Stimulated activated CD4-positive, alpha-beta T cell treated with anti-CD3 and anti-CD28 coated beads, Interleukin-2, amount 100 ng/mL, for 4 hours (primary cell): ENCODE measurements around the gene AFG3L2.

Experiments
- DNase-seq: peaks from one replicate; pipeline ENCODE4 v3.0.0-alpha.2; 2020; ENCODE audit warnings: low read depth

The AFG3L2 gene

DNA sequence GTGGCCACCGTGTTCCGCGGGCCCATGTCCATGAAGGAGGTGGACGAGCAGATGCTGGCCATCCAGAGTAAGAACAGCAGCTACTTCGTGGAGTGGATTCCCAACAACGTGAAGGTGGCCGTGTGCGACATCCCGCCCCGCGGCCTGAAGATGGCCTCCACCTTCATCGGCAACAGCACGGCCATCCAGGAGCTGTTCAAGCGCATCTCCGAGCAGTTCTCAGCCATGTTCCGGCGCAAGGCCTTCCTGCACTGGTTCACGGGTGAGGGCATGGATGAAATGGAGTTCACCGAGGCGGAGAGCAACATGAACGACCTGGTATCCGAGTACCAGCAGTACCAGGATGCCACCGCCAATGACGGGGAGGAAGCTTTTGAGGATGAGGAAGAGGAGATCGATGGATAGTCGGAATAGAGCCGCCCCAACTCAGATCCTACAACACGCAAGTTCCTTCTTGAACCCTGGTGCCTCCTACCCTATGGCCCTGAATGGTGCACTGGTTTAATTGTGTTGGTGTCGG, 51.2 kb downstream of the AFG3L2 start:
- DNase-seq: no peak

DNA sequence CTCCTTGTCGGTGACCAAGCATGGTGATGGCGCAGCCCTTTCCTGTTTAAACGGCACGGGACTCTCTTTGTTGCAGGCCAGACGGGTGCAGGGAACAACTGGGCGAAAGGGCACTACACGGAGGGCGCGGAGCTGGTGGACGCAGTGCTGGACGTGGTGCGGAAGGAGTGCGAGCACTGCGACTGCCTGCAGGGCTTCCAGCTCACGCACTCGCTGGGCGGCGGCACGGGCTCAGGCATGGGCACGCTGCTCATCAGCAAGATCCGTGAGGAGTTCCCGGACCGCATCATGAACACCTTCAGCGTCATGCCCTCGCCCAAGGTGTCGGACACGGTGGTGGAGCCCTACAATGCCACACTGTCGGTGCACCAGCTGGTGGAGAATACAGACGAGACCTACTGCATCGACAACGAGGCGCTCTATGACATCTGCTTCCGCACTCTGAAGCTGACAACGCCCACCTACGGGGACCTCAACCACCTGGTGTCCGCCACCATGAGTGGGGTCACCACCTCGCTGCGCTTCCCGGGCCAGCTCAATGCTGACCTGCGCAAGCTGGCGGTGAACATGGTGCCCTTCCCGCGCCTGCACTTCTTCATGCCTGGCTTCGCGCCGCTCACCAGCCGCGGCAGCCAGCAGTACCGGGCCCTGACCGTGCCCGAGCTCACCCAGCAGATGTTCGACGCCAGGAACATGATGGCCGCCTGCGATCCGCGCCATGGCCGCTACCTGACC, 51.9 kb downstream of the AFG3L2 start:
- no peak for DNase-seq

DNA sequence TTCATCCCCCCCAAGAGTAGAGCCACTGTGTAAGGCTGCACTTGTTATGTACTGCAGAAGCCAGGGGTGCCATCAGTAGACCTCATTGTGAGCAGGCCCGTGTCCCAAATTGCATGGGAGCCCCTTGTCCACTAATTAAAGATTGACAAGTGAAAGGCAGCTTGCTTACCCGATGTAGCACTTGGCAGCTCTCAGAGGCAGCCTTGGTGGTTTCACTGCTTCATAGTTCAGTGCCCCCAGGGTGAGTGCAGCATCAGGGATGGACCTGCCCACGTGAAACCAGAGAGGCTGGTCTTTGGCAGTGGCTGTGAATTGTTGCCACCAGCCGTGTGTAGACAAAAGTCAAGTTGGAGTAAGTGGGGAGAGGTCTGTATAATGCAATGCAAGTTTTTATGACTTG, 55.7 kb downstream of the AFG3L2 start:
- DNase-seq: no peak

DNA sequence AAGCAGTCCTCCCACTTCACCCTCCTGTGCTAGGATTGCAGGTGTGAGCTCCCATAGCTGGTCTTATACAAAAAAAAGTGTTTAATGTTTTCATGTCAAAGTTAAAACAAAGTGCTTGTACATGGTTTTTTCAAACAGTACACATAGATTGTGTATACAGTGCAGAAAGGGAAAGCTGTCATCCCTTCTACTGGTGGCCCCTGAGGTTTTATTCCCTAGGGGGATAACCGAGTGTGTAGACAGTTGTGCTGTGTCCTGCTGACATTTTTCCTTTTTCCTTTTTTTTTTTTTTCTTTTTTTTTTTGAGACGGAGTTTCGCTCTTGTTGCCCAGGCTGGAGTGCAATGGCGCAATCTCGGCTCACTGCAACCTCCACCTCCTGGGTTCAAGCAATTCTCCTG, 58.2 kb downstream of the AFG3L2 start:
- DNase-seq: no peak

DNA sequence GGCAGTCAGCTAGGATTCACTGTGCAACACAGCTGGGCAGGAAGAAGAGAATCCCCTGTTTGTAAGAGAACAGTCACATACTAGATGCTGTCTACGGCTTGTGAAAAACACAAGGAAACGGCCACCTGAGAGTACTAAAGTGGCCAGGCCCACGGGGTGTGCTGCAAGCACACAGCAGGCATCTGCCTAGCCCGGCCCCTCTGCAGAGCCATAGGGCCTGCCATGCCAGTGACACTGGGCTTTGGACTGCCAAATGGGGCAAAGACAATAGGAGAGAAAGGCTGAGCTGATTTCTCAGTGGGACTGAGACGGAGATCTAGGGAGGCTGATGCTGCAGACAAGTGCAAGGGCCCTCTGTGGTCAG, 58.7 kb downstream of the AFG3L2 start:
- no peak for DNase-seq

DNA sequence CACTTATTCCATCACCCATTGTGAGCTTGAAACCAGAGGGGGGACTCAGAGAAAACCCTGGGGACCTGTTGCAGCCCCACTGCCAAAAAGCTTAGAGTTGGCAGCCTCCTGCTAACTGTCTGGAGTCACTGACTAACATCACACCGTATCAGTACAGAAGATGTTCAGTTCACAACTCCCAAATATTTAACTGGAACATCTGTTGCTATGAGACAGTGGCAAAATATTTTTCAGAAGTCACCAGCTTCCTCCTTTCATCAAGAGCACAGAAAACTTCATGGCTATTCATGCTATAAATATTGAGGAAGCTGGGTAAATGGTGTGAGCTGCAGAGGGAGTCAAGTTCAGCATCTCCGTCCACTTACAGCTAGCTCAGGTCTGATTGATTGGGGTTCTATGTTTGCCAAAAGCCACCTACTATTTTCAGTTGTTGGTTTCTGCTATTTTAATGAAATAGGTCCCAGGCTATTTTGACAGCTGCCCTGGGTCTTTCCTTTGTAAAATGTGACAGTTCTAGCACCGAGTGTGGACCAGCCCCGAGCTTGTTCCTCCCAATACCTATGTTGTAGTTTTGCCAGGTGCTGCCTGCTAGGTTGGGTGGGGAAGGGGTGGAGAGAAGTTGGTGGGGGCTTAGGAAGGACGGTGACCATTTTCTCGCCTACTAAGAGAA, 59.2 kb downstream of the AFG3L2 start:
- DNase-seq: no peak

DNA sequence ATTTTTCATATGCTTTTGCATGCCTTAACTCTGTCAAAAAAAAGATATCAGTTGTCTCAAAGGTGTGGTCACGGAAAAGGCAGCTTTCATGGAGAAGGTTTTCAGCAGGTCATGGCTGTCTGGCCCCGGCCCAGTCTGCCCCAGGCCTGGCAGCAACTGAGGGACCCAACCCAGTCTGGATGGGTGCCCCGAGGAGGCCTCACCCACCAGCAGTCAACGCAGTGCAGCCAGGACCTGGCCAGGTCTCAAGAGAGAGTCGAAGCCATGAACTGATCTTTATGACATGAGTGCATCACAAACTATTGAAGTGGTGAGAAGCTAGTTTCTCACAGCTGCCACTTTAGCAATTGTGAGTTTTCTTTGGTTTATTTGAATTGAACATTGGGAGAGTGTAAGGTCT, 61.1 kb downstream of the AFG3L2 start:
- no peak for DNase-seq

DNA sequence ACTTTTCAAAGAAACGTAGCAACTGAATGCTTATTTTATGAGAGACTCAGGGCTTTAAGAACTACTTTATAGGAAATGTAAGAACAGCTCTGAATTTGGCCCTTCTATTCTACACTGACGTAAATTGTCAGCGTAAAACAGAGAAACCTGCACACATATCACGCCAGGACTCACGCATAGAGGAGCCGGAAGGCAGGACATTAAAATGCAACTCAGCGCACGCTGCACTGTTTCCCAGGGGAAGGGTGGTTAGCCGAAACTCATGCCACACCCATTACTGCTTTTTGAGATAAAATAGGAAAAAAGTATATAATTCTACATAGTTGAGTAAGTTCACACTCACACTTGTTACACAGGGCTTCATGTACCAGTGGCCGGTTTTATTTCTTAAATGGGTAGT, 61.5 kb downstream of the AFG3L2 start:
- DNase-seq: no peak

DNA sequence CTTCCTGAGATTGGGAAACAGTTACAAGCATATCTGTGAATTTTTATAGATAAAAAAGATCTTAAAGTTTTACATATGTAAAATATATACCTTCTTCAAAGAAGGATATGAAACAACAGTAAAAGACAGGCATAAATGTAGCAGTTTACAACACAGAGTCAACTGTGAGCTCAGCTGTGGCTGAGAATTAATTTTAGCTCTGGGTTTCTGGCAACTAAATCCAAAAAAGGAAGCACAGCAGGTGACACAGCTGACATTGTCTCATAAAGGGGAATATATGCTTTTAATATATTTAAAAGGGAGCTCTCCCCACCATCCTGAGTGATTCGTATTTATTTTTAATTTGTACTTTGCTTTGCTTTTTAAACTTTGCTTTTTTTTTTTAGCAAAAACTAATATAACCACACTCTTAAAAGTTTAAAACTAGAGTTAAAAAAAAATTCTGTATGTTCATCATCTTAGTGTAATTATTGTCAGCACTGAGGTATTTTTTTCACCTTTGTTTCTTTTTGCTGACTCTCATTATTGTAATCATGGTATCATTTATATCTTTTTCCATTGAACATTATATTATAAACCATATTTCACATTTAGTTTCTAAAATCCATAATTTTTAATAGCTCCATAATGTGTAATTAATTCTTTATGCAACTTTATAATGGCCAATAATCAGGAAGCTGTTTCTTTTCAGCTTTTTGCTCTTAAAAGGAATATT, 62.3 kb downstream of the AFG3L2 start:
- no peak for DNase-seq

DNA sequence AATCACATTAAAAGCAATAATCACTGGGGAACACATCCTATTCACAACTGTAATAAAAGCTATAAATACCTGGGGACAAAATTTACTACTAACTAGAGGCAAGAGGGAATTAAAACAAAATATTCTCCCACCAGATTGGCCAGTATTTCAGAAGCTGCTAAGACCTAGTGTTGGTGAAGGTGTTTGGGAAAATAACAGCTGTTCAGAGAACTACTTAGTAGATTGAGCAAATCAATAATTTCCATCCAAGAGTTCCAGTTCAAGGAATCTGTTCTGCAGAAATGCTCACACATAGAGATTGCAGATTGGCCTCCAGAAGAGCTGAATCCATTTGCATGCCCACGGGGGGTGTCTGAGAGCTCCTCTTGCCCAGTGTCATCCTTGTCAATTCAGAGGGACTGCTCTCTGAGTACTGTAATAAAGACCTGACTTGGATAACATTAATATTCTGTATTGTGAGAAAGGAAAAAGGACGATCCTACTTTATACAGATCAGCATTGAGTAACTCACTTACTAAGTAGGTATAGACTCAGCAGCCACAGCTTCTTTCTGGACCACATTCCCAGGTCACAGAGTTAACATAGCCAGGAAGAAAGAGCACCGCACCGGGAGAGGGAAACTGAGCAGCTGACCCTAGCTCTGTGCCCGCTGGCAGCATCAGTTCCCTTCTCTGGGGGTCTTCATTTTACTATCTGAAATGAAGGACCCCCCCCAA, 63.3 kb downstream of the AFG3L2 start:
- DNase-seq: no peak

DNA sequence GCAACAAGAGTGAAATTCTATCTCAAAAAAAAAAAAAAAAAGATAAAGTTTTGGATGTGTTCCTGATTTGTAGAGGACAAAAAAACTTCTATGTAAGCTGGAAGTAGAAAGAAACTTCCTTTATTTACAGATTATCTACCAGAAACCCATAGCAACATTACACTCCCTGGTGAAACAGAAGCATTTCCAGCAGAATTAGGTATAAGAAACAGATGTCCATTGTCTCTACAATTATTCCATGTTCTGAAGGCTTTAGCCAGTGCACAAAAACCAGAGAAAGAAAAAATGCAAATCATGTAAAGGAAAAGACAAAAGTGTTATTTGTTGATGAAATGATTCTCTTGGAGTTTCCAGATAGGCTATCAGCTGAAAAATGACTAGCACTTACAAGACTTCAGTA, 64.1 kb downstream of the AFG3L2 start:
- no peak for DNase-seq

DNA sequence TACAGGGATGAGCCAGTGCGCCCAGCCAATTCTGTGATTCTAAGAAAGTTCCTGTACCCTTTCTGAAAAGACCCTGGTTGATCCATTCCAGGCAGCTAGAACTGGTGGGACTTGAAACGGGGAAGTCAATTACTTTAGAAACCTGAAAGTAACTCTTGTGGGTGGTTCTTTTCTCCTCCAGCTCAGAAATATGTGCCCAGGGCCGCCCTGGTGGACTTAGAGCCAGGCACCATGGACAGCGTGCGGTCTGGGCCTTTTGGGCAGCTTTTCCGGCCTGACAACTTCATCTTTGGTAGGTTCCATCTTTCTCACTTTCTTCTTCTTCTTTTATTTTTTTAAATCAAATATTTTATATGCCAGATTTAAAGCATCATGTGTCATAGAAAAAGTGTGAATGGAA, 66.3 kb downstream of the AFG3L2 start:
- DNase-seq: no peak

DNA sequence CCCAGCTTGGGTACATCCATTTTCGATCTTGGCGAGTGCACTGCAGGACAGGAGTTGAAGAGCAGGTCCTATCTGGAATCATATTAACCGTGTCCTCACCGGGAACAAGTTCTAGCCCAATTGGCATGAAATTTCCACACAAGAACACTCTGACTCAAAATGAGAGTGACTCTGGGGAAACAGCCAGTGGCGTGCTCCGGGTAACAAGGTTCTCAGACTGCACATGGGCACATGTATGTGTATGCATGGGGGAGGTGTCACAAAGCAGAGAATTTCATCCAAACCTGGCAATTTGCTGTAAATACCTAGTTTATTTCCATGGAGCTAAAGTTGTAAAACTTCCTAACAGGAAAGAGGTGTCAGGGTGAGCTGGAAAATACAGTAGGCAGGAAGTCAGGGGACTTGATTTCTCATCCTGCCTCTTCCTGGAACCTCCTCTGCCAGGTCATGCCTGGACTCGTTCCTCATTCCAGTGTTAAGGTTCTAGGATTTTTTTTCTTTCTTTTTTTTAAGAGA, 67.3 kb downstream of the AFG3L2 start:
- no peak for DNase-seq

DNA sequence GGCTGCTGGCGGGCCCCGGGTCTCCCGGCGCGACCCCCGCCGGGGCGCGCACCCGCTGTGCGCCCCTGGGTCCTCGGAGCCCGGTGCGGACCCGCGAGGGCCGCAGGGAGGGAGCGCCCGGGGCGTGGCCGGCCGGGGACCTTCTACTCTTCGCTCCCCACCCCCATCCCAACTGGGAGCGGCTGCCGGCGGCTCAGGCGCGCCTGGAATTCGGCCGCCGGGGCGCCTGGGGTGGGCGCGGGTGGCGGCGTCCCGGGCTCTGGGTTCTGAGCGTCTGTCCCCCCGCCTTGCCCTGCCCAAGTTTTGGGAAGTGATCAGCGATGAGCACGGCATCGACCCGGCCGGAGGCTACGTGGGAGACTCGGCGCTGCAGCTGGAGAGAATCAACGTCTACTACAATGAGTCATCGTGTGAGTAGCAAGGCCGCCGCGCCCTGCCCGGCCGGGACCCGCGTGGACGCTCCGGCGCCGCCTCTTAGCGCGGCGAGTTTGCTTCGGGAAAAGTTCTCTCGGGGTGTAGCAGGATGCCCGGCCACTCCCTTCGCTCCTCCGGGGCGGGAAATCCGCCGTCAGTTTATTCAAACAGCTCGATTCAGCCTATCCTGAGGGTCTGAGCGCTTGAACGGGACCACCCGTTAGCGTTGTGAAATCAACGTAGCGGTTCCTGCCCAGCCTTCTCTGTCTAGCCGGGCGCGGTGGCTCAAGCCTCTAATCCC, 68.5 kb downstream of the AFG3L2 start:
- DNase-seq: no peak

DNA sequence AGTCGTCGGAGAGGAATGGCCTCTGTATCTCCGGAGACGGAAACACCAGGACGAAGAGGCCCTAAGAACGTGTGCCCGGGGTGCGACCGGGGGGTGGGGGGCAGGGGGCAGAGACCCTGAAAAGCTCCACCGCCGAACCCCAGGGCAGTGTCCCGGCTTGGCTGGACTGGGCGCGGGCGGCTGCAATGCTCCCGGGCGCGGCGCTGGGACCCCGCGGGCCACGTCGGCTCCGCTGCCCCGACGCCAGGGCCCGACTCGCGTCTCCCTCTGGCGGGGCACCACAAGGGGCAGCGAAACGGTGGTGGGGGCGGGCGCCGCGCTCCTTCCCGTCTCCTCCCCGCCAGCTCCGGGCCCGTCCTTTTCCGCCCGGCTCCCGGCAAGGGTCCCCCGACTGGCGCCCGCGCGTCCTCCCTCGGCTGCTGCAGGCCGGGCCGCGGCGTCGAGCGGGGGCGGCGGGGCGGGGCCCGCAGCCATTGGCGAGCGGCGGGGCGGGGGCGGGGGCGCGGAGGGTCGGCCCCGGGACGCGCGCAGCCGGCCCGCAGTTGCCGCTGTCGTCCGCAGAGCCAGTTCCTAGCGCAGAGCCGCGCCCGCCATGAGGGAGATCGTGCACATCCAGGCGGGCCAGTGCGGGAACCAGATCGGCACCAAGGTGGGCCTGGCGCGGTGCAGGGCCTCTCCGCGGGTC, 69.2 kb downstream of the AFG3L2 start, which contains the start of gene TUBB6:
TSS of gene TUBB6 (plus strand) at position 541 of the 685 bp plus-strand sequence. CDS start at position 593, 52 bp downstream.
- DNase-seq: no peak

DNA sequence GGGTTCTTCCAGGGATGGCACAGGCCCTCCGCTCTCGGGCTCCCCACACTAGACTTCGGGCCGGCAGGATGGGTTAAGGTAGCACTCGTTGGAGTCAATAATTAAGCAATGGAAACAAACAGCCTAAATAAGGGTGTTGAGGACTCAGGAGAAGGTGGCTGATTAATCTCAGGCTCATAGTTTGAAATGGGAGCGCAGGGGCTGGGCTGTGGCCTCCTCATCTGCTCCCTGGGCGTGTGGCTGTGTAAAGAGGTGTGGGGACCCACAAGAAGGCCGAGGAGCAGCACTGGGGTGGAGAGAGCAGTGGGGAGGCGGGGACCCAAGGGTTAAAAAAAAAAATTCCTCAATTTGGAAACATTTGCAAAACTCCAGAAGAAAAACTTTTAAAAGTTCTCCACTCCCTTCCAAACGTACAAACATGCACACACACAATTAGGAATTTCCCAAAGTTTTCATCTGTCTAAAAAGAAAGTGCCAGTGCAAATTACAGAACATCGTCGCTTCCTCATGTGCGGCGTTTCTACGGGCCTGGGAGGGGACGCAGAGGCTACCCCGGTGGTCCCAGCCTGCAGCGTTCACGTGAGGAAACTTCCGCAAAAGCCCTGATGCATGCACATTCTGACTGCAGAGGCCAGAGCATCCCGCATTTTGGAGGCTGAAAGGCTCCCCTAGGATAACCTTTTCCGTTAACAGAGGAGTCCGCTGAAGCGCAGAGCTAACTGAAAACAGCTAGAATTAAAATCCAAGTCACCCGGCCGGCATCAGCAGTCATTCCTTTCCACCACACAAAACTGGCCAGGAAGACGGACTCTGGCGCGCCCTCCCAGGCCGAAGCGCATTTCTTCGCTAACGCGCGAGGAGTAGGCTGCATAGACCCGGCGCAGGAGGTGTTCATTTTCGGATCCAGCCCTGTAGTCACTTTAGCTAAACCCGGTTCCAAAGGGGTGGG, 70.0 kb downstream of the AFG3L2 start:
- no peak for DNase-seq

DNA sequence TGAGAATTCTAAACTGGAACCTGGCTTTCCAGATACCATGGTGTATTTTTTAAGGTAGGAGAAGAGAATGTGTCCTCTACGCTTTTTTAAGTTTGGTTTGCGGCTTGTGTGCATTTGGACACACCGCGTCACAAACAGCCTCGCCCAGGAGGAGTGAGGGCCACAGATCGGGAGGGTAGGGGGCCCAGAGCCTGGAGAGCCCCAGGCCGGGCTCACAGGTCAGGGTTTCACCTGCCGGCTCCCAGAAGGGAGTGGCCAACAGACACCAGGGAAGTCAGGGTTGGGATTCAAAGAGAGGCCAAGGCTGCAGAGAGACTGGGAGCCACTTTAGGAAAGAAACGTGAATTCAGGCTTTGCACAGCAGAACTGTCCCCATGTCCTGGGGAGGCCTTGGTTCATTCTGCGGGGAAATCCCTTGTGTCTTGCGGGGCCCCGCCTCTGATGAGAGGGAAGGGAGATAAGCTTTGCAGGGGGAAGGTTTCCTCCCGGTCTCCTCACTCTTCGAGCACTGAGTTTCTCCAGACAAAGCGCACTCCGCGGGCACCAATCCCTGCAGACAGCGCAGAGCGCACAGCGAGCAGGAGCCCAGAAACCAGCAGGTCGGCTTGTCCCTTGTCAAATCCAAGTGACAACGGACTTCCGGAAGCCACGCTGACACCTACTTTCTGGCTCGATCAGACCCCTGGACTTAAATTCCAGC, 70.9 kb downstream of the AFG3L2 start:
- no peak for DNase-seq

DNA sequence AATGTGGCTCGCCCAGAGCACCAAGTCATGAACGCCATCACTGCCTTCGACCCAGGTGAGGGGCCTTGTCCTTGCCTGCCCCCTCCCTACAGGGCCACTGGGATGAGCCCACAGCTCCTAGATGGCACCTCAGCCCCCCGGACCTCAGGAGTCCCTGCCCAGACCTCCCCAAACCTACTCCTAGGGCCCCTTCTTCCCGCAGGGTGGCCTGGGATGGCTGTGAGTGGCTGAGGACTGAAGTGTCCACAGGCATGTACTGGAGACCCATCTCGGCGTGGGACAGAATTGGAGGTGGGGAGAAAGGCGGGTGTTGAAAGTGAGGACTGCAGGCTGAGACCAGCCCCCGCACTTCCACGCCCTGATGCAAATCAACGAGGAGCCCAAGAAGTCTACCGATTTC, 71.8 kb downstream of the AFG3L2 start:
- DNase-seq: no peak
